ENCODE measurements around the gene PPP1R15B. TPM values are rescaled to one million over a fixed set of nuclear protein-coding genes. Genes with fewer than 3 reads are reported as not detected.

Gene PPP1R15B
- total and polyA plus RNA-seq, 2 of the 4 experiments (the other 2 are of a cell fraction) = 14.9 to 15.0 TPM

DNA sequence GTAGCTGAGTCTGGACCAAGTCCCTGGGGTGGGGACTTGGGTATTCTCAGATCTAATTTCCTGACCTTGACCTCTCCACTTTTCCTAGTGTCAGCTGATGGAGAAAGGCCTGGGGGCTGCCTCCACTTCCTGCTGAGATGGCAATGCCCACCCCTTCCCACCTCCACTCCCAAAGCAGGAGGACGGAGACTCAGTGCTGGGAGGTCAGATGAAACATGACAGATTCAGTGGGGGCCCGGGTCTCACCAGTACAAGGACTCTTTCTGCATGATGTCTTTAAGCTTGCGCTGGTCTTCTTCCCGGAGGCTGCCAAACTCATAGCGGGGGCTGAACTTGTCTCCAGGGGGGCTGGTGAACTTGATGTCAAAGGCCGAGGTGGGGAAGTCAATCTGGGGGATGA lies 35.6 kb upstream of the PPP1R15B start:
- no peaks in the 10 kb centered on the region for H3K9me3 ChIP-seq (ENCODE audit: control insufficient read depth, insufficient read depth, low read length)
- no peaks in the 10 kb centered on the region; the same call in 1 of the 2 replicates for H4K20me1 ChIP-seq (ENCODE audit: insufficient read depth, low read length)
- H2AK9ac ChIP-seq (replicated peaks; ENCODE audit: low read depth, low read length, poor library complexity) = no peak overlapping the region
- H4K5ac ChIP-seq (ENCODE audit: low read depth, low read length) = no peak overlapping the region
- H2BK5ac ChIP-seq (ENCODE audit: low read depth, low read length, poor library complexity, severe bottlenecking) = no peak overlapping the region
- peaks cover 17% of the 10 kb centered on the region for H3K36me3 ChIP-seq (ENCODE audit: control insufficient read depth, insufficient read depth, low read length)
- BruUV-seq (replicated peaks) = no TSS peak
- H3K23ac ChIP-seq (ENCODE audit: low read depth, low read length) = no peak overlapping the region
- H3K4ac ChIP-seq (ENCODE audit: low read depth, low read length) = no peak overlapping the region
- H3K79me1 ChIP-seq (ENCODE audit: low read depth in 1 of 2, low read length in 2 of 2) = no peaks in the 10 kb centered on the region
- H3K27me3 ChIP-seq (ENCODE audit: control insufficient read depth, insufficient read depth, low read length) = no peaks in the 10 kb centered on the region
- dilution Hi-C loops (cut with HindIII; ENCODE audit: low sequenced_read_pairs, unreplicated experiment) (no loop called here), in situ Hi-C loops (cut with MboI; ENCODE audit: low sequenced_read_pairs) (loop anchor here (5.0 kb wide), 1 partner anchor 55 kb away; no protein-coding TSS in a partner anchor), intact Hi-C loops (cut with micrococcal nuclease) (loop anchor here (2.0 kb wide), 1 partner anchor 360 kb away; no protein-coding TSS in a partner anchor)
- no peak for DNase-seq
- H2BK20ac ChIP-seq (ENCODE audit: low read depth, low read length) = no peak overlapping the region
- no peak overlapping the region for H3K18ac ChIP-seq (ENCODE audit: low read depth, low read length)
- H2BK15ac ChIP-seq (ENCODE audit: low read depth, low read length) = no peak overlapping the region
- H3K4me1 ChIP-seq (ENCODE audit: control insufficient read depth, insufficient read depth, low read length) = no peaks in the 10 kb centered on the region
- no peak overlapping the region for H3K4me3 ChIP-seq (ENCODE audit: insufficient read depth, low read depth, low read length)
- WGBS, 2 experiments (ENCODE audit: extremely low coverage in 2 of 2, insufficient read length in 1 of 2) = no CpG with 5 or more reads among the region's 6 CpGs
- H2AK5ac ChIP-seq (ENCODE audit: low read depth, low read length) = no peak overlapping the region
- H3K4me2 ChIP-seq (ENCODE audit: low read depth, low read length) = no peak overlapping the region
- no peaks in the 10 kb centered on the region for H3K9me1 ChIP-seq (ENCODE audit: insufficient read depth, low read length)
- POLR2A ChIA-PET (ENCODE audit: unreplicated experiment) = no interaction called here
- H2BK120ac ChIP-seq (ENCODE audit: low read depth, low read length) = no peak overlapping the region
- CTCF ChIA-PET = interaction anchor here (0.8 to 2.6 kb wide), 10 partner anchors 9 to 360 kb away, joined by 3 to 30 read pairs (median 4); partner anchors contain the start of genes MDM4 and PIK3C2B
- no peak for ATAC-seq (ENCODE audit: low read depth)
- H3K14ac ChIP-seq (replicated peaks; ENCODE audit: low read depth, low read length) = no peak overlapping the region
- H3K27ac ChIP-seq (ENCODE audit: insufficient read depth, low read length) = no peak overlapping the region
- H4K8ac ChIP-seq (ENCODE audit: low read depth in 2 of 2, low read length in 2 of 2) = no peak overlapping the region
- H2AFZ ChIP-seq (replicated peaks; ENCODE audit: low read length, poor library complexity) = no peak overlapping the region
- H3K9ac ChIP-seq (ENCODE audit: low read depth, low read length) = no peak overlapping the region
- TF ChIP-seq CEBPB (IDR thresholded peaks at IDR 0.05; ENCODE audit: low read depth, low read length) (no peak), RFX5 (IDR thresholded peaks at IDR 0.05; ENCODE audit: low read depth, low read length) (no peak), MXI1 (IDR thresholded peaks at IDR 0.05; ENCODE audit: borderline replicate concordance, low read depth, low read length) (no peak), FOS (IDR thresholded peaks at IDR 0.05; ENCODE audit: low read depth, low read length) (no peak), MAFK (IDR thresholded peaks at IDR 0.05; ENCODE audit: low read depth, low read length) (no peak)
- TF ChIP-seq, protein P1, sequence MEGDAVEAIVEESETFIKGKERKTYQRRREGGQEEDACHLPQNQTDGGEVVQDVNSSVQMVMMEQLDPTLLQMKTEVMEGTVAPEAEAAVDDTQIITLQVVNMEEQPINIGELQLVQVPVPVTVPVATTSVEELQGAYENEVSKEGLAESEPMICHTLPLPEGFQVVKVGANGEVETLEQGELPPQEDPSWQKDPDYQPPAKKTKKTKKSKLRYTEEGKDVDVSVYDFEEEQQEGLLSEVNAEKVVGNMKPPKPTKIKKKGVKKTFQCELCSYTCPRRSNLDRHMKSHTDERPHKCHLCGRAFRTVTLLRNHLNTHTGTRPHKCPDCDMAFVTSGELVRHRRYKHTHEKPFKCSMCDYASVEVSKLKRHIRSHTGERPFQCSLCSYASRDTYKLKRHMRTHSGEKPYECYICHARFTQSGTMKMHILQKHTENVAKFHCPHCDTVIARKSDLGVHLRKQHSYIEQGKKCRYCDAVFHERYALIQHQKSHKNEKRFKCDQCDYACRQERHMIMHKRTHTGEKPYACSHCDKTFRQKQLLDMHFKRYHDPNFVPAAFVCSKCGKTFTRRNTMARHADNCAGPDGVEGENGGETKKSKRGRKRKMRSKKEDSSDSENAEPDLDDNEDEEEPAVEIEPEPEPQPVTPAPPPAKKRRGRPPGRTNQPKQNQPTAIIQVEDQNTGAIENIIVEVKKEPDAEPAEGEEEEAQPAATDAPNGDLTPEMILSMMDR (conservative IDR thresholded peaks at IDR 0.05; ENCODE audit: low read depth, low read length) = no peak
- no peak overlapping the region for H3K56ac ChIP-seq (ENCODE audit: extremely low read depth, insufficient read depth, low read length)
- H4K91ac ChIP-seq (ENCODE audit: insufficient read depth, low read depth, low read length) = no peak overlapping the region
